Pulmonary artery endothelial cell (primary cell): Measurements from ENCODE around the gene HDLBP. TPM values are rescaled to one million over a fixed set of nuclear protein-coding genes. Genes with fewer than 3 reads are reported as not detected.
"Not testable (repeated sequence)": the region's sequence is repeated elsewhere in the genome, so short reads cannot be mapped to it uniquely, and the experiment has no call there.

Experiments
- DNase-seq: peaks from one replicate; pipeline ENCODE4 v3.0.0-alpha.2; 2011; ENCODE audit warnings: low read depth, low spot score
- total RNA-seq: library from RNA; depleted of rRNA; stranded (reverse); fragments of >200 nt; gene quantifications from 2 replicates; pipeline ENCODE4 v1.2.3, GENCODE V29; 2014

HDLBP gene
- total RNA-seq, 1 donor from 2014 or later: 980 TPM

DNA sequence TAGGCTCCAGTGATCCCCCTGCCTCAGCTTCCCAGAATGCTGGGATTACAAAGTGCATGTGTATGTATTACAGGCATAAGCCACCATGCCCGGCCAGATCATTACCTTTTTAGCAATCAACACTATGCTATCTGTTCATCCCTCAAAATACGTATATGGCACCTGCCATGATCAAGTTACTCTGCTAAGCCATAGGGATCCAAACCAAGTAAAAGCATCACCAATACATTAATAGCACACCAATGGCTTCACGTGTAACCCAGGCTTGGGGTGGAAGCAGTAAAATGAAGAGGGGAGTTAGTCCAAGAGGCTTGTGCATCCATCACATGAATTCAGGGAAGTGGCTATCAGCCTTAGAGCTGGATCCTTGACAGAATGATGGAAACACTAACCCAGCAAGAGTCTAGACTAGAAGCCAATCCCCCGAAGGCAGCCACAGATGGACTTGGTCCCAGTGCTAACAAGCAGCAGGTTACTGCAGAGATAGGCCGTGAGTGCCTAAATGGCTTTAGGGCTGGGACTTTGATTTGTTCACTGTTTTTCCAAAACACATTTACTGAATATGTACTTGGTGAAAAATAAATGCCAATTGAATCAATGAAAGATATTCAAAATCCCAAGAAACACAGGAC lies 11.3 kb downstream of the HDLBP start:
- DNase-seq: no peak

DNA sequence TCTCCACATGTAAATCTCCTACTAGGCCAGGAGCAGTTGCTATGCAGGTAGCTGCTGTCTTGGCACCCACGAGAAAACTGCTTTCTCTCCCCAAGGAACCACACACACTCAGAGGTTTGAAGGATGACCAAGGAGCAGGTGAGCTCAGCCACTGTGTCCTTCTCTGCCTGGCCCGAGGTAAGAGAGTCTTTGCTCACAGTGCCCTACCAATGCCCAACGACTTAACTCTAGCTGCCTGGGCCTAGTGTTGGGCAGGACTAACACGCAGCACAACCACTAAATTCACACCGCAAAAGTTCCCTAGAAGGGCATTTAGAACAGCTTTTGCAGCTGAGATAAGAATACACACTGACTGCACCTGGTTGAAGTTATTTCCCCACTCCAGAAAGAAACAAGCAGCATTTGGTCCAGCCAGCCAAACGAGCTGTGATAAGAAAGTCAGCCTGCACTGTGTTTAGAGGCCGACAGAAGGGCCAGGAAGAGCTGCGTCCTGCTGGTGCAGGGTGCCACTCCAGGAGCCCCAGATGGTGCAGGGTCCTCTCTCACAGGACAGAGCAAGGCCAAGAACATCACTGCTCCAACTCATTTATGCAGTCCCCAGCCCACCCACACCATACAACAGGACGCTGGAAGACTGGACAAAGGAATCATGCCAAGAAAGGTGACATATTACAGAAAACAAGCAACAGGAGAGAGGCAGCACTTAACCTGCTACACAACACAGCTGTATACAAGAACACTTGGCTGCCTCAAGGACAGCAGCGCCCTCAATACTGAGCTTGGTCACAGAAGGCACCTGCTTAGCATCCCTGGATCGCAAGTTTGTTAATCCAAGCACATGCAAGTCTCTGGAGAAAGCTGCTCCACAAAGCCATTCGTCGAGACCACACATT lies 12.5 kb downstream of the HDLBP start:
- DNase-seq: no peak

DNA sequence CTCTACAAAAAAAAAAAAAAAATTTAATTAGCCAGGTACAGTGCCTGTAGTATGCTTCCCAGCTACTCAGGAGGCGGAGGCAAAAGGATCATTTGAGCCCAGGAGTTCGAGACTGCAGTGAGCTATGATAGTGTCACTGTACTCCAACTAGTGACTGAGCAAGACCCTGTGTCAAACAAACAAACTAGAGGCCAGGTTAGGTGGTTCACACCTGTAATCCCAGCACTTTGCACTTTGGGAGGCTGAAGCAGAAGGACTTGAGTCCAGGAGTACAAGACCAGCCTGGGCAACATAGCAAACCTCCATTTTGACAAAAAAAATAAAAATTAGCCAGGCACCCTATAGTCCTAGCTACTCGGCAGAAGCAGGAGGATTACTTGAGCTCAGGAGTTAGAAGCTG lies 13.4 kb downstream of the HDLBP start:
- DNase-seq: no peak

DNA sequence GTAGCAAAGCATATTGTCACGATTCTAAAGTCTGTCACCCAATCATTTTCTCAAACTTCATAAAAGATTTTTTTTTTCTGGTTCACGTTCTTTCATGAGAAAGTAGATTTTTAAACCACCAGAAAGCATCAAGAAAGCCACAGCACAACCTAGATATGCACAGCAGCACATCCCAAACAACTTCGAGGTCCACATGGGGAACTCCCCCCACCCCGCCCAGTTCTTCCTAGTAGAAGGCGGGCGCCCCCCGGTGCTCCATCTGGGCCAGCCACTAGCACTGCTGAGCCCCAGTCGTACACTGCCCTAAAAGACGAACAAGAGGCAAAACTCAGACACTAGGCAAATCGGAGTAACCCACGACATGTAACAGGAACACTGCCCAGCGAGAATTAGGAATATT lies 15.5 kb downstream of the HDLBP start:
- no peak for DNase-seq

DNA sequence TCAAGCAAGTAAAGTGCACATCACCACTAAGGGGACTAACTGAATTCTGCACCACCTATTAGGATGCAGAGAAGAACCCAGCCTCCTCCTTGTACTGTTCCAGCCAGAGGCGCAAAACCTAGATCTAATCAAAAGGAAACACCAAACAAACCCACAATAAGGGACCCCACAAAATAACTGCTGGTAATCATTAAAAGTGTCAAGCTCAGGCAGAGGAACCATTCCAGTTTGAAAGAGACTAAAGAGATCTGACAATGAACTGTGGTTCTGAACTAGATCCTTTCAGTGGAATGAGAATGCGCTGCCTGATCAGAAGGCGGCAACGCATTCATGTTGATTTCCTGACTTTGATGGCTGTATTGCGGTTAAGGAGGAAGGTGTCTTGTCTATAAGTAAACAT lies 16.8 kb downstream of the HDLBP start:
- no peak for DNase-seq

DNA sequence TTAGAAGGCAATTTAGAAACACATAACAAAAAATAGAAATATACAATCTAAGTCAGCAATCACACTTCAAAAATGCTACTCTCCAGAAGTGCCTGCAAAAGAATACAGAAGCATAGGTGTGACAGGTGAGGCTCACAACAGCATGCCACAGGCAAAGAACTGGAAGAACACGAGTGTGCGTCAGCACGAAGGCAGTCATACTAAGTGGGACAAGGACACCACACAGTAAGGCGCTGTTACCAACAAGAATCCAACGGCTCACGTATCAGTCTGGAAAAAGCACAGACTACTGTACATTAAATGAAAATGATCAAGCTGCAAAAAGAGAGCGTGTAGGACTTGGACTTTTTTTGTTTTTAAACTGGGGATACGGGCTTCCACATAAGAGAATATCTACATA lies 18.7 kb downstream of the HDLBP start:
- DNase-seq: no peak

DNA sequence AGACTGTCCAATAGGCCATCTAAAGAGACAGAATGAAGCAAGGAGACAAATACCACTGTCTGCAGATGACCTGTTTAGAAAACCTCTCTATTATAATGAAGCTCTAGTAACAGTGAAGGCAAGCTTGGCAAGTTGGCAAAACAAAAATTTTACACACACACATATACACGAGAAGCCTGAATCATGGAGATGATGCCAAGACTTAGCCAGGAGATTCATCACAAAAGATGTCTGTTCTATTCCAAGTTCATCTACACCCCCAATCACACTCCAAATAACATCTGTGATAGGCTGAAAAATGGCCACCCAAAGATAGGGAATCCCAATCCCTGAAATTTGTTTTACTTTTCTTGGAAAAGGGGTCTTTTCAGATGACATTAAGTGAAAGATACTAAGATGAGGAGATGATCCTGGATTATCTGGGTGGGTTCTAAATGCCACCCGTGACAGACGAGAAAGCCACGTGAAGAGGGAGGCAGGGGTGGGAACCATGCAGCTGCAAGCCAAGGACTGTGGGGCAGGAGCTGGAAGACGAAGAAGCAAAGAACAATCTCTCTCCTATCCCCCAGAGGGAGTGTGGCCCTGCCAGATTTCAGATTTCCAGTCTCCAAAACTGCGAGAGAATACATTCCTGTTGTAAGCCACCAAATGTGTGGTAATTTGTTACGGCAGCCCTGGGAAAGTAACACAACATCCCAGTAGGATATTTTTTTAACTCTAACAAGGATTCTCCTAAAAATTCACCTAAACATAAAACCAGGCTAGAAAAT lies 20.0 kb downstream of the HDLBP start:
- DNase-seq: no peak

DNA sequence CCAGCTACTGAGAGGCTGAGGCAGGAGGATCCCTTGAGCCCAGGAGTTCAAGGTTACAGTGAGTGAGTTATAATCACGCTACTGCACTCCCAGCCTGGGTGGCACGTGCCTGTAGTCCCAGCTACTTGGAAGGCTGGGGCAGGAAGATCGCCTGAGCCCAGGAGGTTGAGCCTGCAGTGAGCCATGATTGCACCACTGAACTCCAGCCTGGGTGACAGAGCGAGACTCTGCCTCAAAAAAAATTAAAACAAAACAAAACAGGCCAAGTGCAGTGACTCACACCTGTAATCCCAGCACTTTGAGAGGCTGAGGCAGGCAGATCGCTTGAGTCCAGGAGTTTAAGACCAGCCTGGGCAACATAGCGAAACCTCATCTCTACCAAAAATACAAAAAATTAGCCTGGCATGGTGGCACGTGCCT lies 22.1 kb downstream of the HDLBP start:
- not testable (repeated sequence) for DNase-seq

DNA sequence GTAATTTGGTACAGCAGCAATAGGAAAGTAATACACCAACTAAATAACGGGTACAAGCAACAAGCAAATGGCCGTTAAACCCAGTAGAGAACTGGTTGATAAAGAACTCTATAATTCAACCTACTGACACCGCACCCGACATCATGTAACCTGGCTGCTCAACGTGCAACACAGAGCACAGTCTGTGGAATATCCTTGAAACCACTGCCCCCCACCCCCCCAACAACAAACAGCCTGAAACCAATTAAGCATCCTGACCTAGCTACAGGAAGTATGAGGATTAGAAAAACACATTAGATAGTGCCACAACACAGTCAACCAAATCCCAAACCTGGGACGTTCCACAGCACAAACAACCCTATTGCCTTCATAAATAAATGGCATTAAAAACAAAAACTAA lies 23.5 kb downstream of the HDLBP start:
- no peak for DNase-seq

DNA sequence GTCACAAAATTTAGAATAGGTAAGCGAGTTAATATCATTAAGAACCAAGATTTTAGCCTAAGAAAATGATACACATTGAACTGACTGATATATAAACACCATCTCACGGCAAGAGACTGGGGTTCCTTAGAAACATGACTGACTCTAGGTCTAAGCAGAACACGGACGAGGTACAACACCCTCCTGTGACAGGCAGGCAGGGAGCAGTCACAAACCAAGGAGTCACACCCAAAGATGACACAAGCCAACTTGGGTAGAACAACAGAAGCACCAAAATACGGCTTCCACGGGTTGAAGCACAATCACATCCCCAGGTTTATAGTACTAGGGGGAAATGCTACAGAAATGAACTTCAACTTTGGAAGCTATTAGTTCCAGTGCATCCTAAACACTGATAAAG lies 24.3 kb downstream of the HDLBP start:
- no peak for DNase-seq

DNA sequence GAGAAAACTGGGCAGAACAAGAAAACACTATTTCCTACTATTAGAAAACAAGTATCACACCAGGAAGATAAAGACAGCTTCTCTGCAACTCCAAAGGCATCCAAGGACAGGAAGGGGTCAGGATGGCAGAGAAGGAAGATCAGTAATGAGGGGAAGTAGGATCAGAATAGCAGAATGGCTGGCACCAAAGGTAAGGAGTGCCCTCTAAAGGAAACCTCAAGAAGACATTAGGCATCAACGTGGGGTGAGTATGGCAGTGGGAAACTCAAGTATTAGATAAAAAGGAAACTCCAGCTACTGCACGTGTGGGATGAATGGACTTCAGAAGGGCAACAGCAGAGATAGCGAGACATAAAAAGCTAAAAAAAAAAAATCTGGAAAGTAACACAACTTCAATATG lies 25.9 kb downstream of the HDLBP start:
- DNase-seq: no peak

DNA sequence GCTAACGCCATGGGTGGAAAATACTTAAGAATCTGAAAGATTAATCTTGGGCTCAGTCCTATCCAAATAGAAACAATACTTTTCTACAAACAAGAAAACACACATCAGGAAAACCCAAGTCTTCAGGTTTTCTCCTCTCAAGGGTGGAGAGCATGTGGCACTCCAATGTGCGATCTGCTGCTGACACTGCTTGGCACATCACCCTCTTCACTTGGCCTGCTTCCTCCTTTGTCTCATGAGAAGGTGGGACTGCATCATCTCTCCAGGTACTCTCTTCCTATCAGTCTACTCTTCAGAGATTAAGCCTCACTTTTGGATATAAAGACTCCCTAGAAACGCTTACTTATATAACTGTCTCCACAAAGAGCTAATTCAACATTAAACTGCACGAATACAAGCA lies 26.4 kb downstream of the HDLBP start:
- DNase-seq: no peak

DNA sequence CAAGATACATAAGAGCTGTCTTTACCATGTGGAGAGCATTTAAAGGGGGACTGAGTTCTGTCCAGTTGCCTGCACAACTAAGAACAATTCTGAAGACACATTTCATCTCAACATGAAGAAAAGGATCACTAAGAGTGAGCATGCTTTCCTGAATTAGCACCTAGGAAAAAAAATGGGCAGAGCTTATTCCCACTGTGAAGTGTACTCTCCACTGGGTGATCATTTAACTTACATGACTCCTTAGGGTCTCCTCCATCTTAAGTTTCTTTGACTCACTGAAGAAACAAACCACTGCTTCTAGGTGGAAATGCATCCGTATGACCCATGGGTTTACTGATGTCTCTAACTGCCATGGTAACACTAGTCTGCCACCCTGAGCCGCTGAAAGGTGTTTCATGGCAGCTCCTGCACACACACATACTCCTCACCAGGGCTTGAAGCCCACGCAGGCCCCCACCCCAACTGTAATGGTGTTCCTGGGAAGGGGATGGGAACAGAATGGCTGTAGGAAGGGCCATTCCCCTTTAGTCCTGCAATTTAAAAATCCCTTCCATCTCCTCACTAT lies 27.1 kb downstream of the HDLBP start:
- DNase-seq: no peak

DNA sequence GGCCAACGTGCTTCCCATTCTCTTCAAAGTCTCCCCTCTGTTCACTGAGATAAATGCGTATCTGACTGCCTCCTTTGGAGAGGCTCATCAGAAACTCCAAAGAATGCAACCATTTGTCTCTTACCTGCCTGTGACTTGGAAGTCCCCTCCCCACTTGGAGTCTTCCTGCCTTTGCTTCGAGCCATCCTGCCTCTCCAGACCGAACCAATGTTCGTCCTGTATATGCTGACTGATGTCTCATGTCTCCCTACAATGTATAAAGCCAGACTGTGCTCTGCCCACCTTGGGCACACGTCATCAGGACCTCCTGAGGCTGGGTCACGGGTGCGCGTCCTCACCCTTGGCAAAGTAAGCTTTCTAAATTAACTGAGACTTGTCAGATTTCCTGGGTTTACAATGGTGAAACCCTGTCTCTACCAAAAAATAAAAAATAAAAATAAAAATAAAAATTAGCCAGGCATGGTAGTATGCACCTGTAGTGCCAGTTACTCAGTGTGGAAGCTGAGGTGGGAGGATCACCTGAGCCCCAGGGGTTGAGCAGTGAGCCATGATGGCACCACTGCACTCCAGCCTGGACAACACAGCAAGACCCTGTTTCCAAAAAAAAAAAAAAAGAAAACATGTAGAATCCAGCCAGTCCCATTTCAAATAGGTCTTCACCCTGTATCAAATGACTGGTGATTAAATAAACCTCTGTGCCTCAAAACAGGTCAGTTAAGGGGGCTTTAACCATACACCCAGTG lies 29.0 kb downstream of the HDLBP start:
- DNase-seq: no peak

DNA sequence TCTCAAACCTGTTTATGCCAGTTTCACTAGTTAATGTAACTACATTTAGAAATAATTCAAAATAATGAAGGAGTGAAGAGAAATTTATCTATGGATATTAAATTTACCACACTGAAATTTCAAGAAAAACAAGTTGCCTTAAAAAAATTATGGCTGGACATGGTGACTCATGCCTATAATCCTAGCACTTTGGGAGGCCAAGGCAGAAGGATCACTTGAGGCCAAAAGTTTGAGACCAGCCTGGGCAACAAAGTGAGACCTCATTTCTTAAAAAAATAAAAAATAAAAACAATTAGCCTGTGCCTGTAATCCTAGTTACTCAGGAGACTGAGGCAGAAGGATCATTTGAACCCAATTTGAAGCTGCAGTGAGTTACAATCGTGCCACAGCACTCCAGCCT lies 29.9 kb downstream of the HDLBP start:
- no peak for DNase-seq

DNA sequence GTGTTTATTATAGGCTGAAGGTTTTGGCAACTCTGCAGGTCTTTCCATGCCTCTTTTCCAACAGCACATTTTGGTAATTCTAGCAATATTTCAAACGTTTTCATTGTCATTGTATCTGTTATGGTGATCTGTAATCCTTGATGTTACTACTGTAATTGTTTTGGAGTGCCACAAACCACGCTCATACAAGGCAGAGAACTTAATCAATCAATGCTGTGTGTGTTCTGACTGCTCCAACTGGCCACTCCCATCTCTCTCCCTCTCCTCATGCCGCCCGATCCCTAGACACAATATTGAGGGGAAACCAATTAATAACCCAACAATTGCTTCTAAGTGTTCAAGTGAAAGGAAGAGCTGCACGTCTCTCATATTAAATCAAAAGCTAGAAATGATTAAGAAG lies 32.9 kb downstream of the HDLBP start:
- no peak for DNase-seq

DNA sequence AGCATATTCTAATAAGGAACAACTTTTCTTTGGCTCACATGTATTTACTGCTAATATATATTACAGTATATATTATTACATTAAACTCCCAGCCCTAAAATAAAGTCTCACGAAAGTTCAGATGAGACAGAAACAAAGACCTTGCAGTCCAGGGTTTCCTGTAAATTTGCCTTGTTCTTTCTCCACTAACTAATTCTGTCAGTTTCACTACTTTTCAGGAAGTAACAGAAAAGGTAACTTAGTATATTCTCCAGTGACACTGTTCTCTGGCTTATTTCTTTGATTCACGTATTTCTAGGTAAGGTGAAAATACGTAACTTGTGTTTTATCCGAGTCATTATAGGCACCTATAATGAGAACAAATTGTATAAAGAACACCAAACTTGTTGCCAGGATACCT lies 35.2 kb downstream of the HDLBP start:
- no peak for DNase-seq

DNA sequence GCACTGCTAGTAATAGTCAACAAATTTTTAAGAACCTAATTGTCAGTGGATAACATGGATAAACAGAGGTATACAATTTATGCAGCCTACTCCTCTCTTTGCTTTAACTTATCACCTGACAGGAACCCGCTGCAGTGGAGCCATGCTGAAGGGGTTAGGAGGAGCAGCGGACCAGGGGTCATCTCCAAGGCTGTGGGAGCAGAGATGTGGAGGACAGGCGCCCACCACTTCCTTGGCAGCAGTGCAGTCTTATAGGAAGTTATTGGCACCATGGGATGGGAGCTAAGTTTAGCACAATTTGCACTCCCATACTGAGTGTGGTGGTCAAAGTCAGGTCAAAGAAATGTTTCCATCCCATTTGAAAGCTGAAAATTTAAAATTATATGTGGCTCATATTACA lies 35.6 kb downstream of the HDLBP start:
- DNase-seq: no peak

DNA sequence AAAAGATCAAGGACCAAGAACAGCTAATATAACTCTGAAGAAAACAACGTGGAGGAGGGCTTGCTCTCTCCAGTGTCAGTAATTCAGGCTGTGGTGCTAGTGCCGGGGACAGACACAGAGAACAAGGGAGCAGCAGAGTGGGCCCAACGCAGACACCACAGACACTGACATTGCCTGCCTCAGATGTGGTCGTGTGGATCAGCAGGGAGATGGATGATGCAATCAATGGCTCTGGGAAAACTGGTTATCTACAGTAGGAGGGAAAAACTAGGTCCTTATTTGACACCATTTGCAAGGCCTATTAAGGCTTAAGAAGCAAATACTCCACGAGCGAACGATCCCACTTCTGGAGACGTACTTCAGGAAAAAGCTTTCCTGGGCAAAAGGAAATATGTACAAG lies 36.1 kb downstream of the HDLBP start:
- no peak for DNase-seq

DNA sequence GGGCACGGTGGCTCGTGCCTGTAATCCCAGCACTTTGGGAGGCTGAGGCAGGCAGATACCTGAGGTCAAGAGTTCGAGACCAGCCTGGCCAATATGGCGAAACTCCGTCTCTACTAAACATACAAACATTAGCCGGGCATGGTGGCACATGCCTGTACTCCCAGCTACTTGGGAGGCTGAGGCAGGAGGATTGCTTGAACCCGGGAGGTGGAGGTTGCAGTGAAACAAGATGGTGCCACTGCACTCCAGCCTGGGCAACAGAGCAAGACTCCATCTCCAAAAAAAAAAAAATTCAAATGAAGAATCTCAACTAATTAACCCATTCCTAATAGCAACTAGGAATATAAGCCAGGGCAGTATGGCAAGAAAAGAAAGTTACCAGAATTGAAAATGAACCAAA lies 37.2 kb downstream of the HDLBP start:
- DNase-seq: not testable (repeated sequence)

DNA sequence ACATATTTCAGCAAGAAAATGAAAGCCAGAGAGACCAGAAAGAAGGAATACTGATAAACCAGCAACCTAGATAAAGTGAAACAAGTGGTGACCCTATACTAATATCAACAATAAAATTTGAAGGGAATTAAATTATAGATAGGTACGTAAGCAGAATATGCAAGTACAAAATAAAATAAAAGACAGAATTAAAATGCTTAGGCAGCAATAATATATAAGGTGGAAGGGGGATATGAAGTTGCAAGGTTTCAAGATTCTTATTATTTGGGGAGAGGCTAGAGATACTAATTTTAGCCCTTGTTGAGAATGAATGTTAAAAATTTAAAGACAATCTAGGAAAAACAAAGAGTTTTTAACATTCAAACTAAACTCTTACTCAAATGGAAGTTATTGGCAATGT lies 39.6 kb downstream of the HDLBP start:
- no peak for DNase-seq
